ENCODE results near the gene NARF. TPM values are rescaled to one million over a fixed set of nuclear protein-coding genes. Genes with fewer than 3 reads are reported as not detected.
A peak's percentile ranks its signal among the peaks of the same experiment; 100 is the strongest.

NARF gene
- total RNA-seq, 1 donor from 2014 or later = 64.4 TPM

DNA sequence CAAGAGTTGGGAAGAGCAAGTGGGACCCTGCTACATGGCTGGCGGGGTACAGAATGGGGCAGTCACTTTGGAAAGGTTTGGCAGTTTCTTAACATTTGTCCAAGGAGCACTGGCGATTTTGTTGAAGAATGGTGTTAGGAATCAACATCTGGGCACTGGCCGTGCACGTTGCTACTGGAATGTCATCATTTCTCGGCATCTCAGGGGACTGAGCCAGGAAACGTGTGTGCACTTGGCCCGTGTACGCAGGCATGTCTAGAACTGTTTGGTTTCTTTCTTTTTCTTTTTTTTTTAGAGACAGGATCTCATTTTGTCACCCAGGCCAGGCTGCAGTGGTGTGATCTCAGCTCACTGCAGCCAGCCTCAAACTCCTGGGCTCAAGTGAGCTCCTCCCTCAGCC is 43.7 kb downstream of the NARF start:
- Histone ChIP-seq H3K36me3 (ENCODE audit: insufficient read depth, low read length) (no peaks in the 10 kb centered on the region), H3K4me1 (ENCODE audit: insufficient read depth, low read length) (peaks cover 4% of the 10 kb centered on the region), H3K4me2 (ENCODE audit: low read length) (no peak overlapping the region), H3K9me3 (ENCODE audit: insufficient read depth, low read depth, low read length) (no peaks in the 10 kb centered on the region), H4K20me1 (ENCODE audit: insufficient read depth, low read length) (no peaks in the 10 kb centered on the region), H3K27me3 (ENCODE audit: insufficient read depth, low read length) (no peaks in the 10 kb centered on the region), H3K9ac (ENCODE audit: low read length) (no peak overlapping the region), H3K27ac (ENCODE audit: low read depth, low read length) (no peak overlapping the region), H3K4me3 (ENCODE audit: insufficient read depth, low read depth, low read length) (no peak overlapping the region), H3K79me2 (ENCODE audit: insufficient read depth, low read length) (no peaks in the 10 kb centered on the region), H2AFZ (ENCODE audit: low read depth, low read length) (no peak overlapping the region)
- peaks cover 3% of the 10 kb centered on the region for H3K4me1 Mint-ChIP-seq (ENCODE audit: low read depth, unreplicated experiment)
- peaks cover 4% of the 10 kb centered on the region for H3K27me3 Mint-ChIP-seq (ENCODE audit: low read depth, unreplicated experiment)
- TF ChIP-seq, protein P1, sequence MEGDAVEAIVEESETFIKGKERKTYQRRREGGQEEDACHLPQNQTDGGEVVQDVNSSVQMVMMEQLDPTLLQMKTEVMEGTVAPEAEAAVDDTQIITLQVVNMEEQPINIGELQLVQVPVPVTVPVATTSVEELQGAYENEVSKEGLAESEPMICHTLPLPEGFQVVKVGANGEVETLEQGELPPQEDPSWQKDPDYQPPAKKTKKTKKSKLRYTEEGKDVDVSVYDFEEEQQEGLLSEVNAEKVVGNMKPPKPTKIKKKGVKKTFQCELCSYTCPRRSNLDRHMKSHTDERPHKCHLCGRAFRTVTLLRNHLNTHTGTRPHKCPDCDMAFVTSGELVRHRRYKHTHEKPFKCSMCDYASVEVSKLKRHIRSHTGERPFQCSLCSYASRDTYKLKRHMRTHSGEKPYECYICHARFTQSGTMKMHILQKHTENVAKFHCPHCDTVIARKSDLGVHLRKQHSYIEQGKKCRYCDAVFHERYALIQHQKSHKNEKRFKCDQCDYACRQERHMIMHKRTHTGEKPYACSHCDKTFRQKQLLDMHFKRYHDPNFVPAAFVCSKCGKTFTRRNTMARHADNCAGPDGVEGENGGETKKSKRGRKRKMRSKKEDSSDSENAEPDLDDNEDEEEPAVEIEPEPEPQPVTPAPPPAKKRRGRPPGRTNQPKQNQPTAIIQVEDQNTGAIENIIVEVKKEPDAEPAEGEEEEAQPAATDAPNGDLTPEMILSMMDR (IDR thresholded peaks at IDR 0.05; ENCODE audit: insufficient read depth, low read depth, low read length) = no peak
- TF ChIP-seq EZH2 (IDR thresholded peaks at IDR 0.05; ENCODE audit: insufficient read depth, low read length) = no peak
- no peaks in the 10 kb centered on the region for H3K36me3 Mint-ChIP-seq (ENCODE audit: low read depth, unreplicated experiment)
- peak overlapping the region; percentile 45 for H3K4me3 Mint-ChIP-seq (ENCODE audit: unreplicated experiment)
- no peaks in the 10 kb centered on the region for H3K9me3 Mint-ChIP-seq (ENCODE audit: unreplicated experiment)
- DNase-seq (ENCODE audit: low read depth) = no peak
- FAIRE-seq = no peak
- no peak overlapping the region for H3K27ac Mint-ChIP-seq (ENCODE audit: unreplicated experiment)

DNA sequence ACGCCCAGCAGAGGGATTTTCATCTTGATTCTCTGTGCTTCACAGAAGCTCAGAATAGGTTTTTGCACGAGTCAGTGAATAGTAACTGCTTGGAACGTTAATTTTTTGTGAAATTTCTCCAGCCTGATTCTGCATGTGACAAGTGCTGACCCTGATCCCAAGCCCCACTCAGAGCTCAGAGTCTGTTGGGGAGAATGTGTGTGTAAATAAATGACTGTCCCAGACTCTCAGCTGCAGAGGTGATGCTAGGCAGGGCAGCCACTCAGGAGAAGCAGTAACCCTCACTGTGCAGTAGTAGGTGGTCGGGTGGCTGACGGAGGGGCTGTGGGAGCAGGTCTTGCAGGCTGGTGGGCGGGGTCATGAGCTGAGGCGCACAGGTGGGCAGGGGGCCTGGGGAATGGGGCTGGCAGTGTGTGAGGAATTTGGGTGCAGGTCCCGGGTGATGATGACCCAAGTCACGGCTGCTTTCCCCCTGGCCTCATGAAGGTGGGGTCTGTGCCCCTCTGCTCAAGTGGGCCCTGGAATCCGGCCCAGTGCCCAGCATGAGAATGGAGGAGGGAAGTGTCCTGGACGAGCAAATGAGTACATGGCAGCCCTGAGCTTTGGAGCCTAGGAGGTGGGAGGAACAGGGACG is 44.7 kb downstream of the NARF start:
- H3K79me2 ChIP-seq (ENCODE audit: insufficient read depth, low read length) = no peaks in the 10 kb centered on the region
- H3K27me3 ChIP-seq (ENCODE audit: insufficient read depth, low read length) = no peaks in the 10 kb centered on the region
- no peak for FAIRE-seq
- no peak for DNase-seq (ENCODE audit: low read depth)
- Mint-ChIP-seq H3K4me3 (ENCODE audit: unreplicated experiment) (no peak overlapping the region), H3K4me1 (ENCODE audit: low read depth, unreplicated experiment) (no peaks in the 10 kb centered on the region), H3K27ac (ENCODE audit: unreplicated experiment) (no peak overlapping the region), H3K27me3 (ENCODE audit: low read depth, unreplicated experiment) (peaks cover 4% of the 10 kb centered on the region), H3K36me3 (ENCODE audit: low read depth, unreplicated experiment) (no peaks in the 10 kb centered on the region), H3K9me3 (ENCODE audit: unreplicated experiment) (no peaks in the 10 kb centered on the region)
- no peaks in the 10 kb centered on the region for H3K4me1 ChIP-seq (ENCODE audit: insufficient read depth, low read length)
- no peak overlapping the region for H3K9ac ChIP-seq (ENCODE audit: low read length)
- H4K20me1 ChIP-seq (ENCODE audit: insufficient read depth, low read length) = no peaks in the 10 kb centered on the region
- no peaks in the 10 kb centered on the region for H3K36me3 ChIP-seq (ENCODE audit: insufficient read depth, low read length)
- no peak overlapping the region for H3K4me3 ChIP-seq (ENCODE audit: insufficient read depth, low read depth, low read length)
- no peak overlapping the region for H2AFZ ChIP-seq (ENCODE audit: low read depth, low read length)
- no peaks in the 10 kb centered on the region for H3K9me3 ChIP-seq (ENCODE audit: insufficient read depth, low read depth, low read length)
- TF ChIP-seq, protein P1 (IDR thresholded peaks at IDR 0.05; ENCODE audit: insufficient read depth, low read depth, low read length) = no peak
- TF ChIP-seq EZH2 (IDR thresholded peaks at IDR 0.05; ENCODE audit: insufficient read depth, low read length) = no peak
- H3K27ac ChIP-seq (ENCODE audit: low read depth, low read length) = no peak overlapping the region
- H3K4me2 ChIP-seq (ENCODE audit: low read length) = no peak overlapping the region

DNA sequence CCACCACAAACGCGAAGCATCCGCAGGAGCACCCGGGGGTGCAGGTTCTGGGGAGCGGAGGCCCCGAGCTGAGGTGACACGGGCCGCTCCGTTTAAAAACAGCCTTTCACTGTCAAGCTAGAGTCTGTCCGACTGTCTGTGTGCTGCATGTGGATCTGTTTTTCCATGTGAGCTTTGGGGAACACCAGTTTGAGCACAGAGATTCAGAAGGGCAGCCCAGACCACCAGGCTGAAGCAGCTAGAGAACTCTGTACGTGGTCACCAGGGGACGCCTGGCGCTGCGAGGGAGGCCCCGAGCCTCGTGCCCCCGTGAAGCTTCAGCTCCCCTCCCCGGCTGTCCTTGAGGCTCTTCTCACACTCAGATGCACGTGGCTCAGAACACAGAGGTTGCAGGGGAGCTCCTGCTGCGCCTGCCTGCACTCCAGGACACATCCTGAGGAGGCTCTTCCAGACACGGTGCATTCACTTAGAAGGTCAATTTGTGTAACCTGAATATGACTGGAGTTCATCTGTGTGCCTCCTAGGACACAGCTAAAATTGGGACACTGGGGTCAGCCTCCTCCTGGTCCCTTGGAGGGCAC is 45.3 kb downstream of the NARF start:
- H3K9me3 Mint-ChIP-seq (ENCODE audit: unreplicated experiment) = no peaks in the 10 kb centered on the region
- TF ChIP-seq EZH2 (IDR thresholded peaks at IDR 0.05; ENCODE audit: insufficient read depth, low read length) = no peak
- TF ChIP-seq, protein P1 (IDR thresholded peaks at IDR 0.05; ENCODE audit: insufficient read depth, low read depth, low read length) = no peak
- DNase-seq (ENCODE audit: low read depth) = no peak
- no peak for FAIRE-seq
- H3K4me1 Mint-ChIP-seq (ENCODE audit: low read depth, unreplicated experiment) = no peaks in the 10 kb centered on the region
- peaks cover 4% of the 10 kb centered on the region for H3K27me3 Mint-ChIP-seq (ENCODE audit: low read depth, unreplicated experiment)
- no peak overlapping the region for H3K27ac Mint-ChIP-seq (ENCODE audit: unreplicated experiment)
- no peaks in the 10 kb centered on the region for H3K4me1 ChIP-seq (ENCODE audit: insufficient read depth, low read length)
- no peaks in the 10 kb centered on the region for H3K36me3 ChIP-seq (ENCODE audit: insufficient read depth, low read length)
- H3K79me2 ChIP-seq (ENCODE audit: insufficient read depth, low read length) = no peaks in the 10 kb centered on the region
- no peak overlapping the region for H3K27ac ChIP-seq (ENCODE audit: low read depth, low read length)
- no peak overlapping the region for H3K4me2 ChIP-seq (ENCODE audit: low read length)
- no peaks in the 10 kb centered on the region for H3K27me3 ChIP-seq (ENCODE audit: insufficient read depth, low read length)
- no peak overlapping the region for H3K9ac ChIP-seq (ENCODE audit: low read length)
- no peak overlapping the region for H2AFZ ChIP-seq (ENCODE audit: low read depth, low read length)
- no peaks in the 10 kb centered on the region for H3K36me3 Mint-ChIP-seq (ENCODE audit: low read depth, unreplicated experiment)
- no peaks in the 10 kb centered on the region for H4K20me1 ChIP-seq (ENCODE audit: insufficient read depth, low read length)
- no peaks in the 10 kb centered on the region for H3K9me3 ChIP-seq (ENCODE audit: insufficient read depth, low read depth, low read length)
- no peak overlapping the region for H3K4me3 Mint-ChIP-seq (ENCODE audit: unreplicated experiment)
- no peak overlapping the region for H3K4me3 ChIP-seq (ENCODE audit: insufficient read depth, low read depth, low read length)
